Sigmoid colon (tissue), 7 donors: ENCODE measurements around the gene CARD10. TPM values are rescaled to one million over a fixed set of nuclear protein-coding genes. Genes with fewer than 3 reads are reported as not detected.

Source experiments
- DNase-seq: peaks from one replicate; pipeline ENCODE4 v3.0.0-alpha.2; 2019
- H3K27ac ChIP-seq, 4 donors: fragments of 200-600 bp; sonication (generic); one replicate each; pipeline ENCODE4 v1.5.1; 2016 to 2019; ENCODE audit warnings: mild to moderate bottlenecking in 1 of 4
- H3K27me3 ChIP-seq, 3 donors: fragments of 200-600 bp; sonication (generic); one replicate each; pipeline ENCODE4 v1.5.1; 2019; ENCODE audit warnings: mild to moderate bottlenecking in 1 of 3
- H3K36me3 ChIP-seq, 4 donors: fragments of 200-600 bp; sonication (generic); one replicate each; pipeline ENCODE4 v1.5.1; 2016 to 2019
- H3K4me1 ChIP-seq, 4 donors: fragments of 200-600 bp; sonication (generic); one replicate each; pipeline ENCODE4 v1.5.1; 2017 to 2019
- H3K4me3 ChIP-seq, 4 donors: fragments of 200-600 bp; sonication (generic); one replicate each; pipeline ENCODE4 v1.5.1; 2017 to 2019; ENCODE audit warnings: mild to moderate bottlenecking in 2 of 4, moderate library complexity in 1 of 4
- H3K9me3 ChIP-seq, 4 donors: fragments of 200-600 bp in 3 of 4; sonication (generic) in 3 of 4; one replicate each; pipeline versions ENCODE4 v1.5.1 to v1.6.1; 2013 to 2019
- CTCF ChIP-seq, 4 experiments: fragments of 450-650 bp in 3 of 4; fragments of 200-600 bp in 1 of 4; IDR thresholded peaks; one replicate each; pipeline ENCODE4 v1.5.1; 2016 to 2019; ENCODE audit warnings: antibody characterized with exemption in 4 of 4, mild to moderate bottlenecking in 3 of 4, moderate library complexity in 2 of 4
- EP300 ChIP-seq, 4 donors: sonication (generic); formaldehyde crosslinking; IDR thresholded peaks; one replicate each; pipeline ENCODE4 v1.6.1; 2017; ENCODE audit warnings: antibody characterized with exemption in 4 of 4
- POLR2A ChIP-seq, 2 donors: fragments of 450-650 bp; IDR thresholded peaks; one replicate each; pipeline ENCODE4 v1.6.1; 2016; ENCODE audit warnings: antibody characterized with exemption in 2 of 2, mild to moderate bottlenecking in 2 of 2, moderate library complexity in 2 of 2
- POLR2AphosphoS5 ChIP-seq, 4 donors: sonication (generic); formaldehyde crosslinking; IDR thresholded peaks; one replicate each; pipeline ENCODE4 v1.6.1; 2017; ENCODE audit warnings: antibody characterized with exemption in 4 of 4
- WGBS, 2 donors: extraction: QIAGEN DNeasy Blood & Tissue Kit; methylation state at CpG; one replicate each; pipeline ENCODE4 v1.1.7; 2013; 5-methylcytosine and 5-hydroxymethylcytosine counted together
- intact Hi-C: fragments of 100-400 bp; cut with DNase I; formaldehyde crosslinking; loops from one replicate; pipeline ENCODE4 v1.15.1; 2023
- polyA plus RNA-seq, 3 donors: library from polyadenylated mRNA; stranded (reverse); fragments of 200-250 nt; gene quantifications; one replicate each; pipeline ENCODE4 v1.2.3, GENCODE V29; 2013
- total RNA-seq, 4 donors: library from RNA; depleted of rRNA; stranded (reverse); fragments of >200 nt; gene quantifications; one replicate each; pipeline ENCODE4 v1.1.0, GENCODE V29; 2016
- donor health status: healthy with polysubstance abuse.
- donor health status: Bipolar disorder and iron deficiency.
- donor health status: healthy.

CARD10 gene
- total and polyA plus RNA-seq, 7 donors, result 2.8 to 41.0 (median 8.6) TPM

GRCh38 chr22:37453696-37454095, 65.5 kb downstream of the CARD10 start:
- Histone ChIP-seq H3K27ac (no peak overlapping the region), H3K4me1 (no peaks in the 10 kb centered on the region), H3K4me3 (no peak overlapping the region), H3K9me3 (peaks cover 0 to 6% (median 0%) of the 10 kb centered on the region in 4 donors), H3K27me3 (peaks cover 23 to 84% (median 46%) of the 10 kb centered on the region in 3 donors), H3K36me3 (no peaks in the 10 kb centered on the region)
- TF ChIP-seq POLR2A (IDR thresholded peaks at IDR 0.05) (no peak), EP300 (IDR thresholded peaks at IDR 0.05) (no peak)
- WGBS, 2 donors, result 95 to 96% methylated on average over 7 of the region's 7 CpGs
- no peak for DNase-seq
- intact Hi-C loops, result no loop called here

- DNase-seq, result no peak
- intact Hi-C loops, result no loop called here
- no peak for TF ChIP-seq POLR2AphosphoS5 (IDR thresholded peaks at IDR 0.05)
- TF ChIP-seq POLR2A (IDR thresholded peaks at IDR 0.05), result no peak
- TF ChIP-seq EP300 (IDR thresholded peaks at IDR 0.05), result no peak
- TF ChIP-seq CTCF (IDR thresholded peaks at IDR 0.05), result no peak
- WGBS, 2 donors, result 46 to 60% methylated on average over 1 of the region's 1 CpG
- no peaks in the 10 kb centered on the region for H3K36me3 ChIP-seq
- H3K4me3 ChIP-seq, result no peak overlapping the region
- H3K9me3 ChIP-seq, result peaks cover 0 to 6% (median 0%) of the 10 kb centered on the region in 4 donors
- peaks cover 13 to 82% (median 43%) of the 10 kb centered on the region in 3 donors for H3K27me3 ChIP-seq
- no peaks in the 10 kb centered on the region for H3K4me1 ChIP-seq
- no peak overlapping the region for H3K27ac ChIP-seq
Measured at GRCh38 chr22:37451218-37451617, 68.0 kb downstream of the CARD10 start.

GRCh38 chr22:37449331-37450001, 69.7 kb downstream of the CARD10 start:
- Histone ChIP-seq H3K36me3 (no peaks in the 10 kb centered on the region), H3K4me1 (no peaks in the 10 kb centered on the region), H3K27ac (no peak overlapping the region), H3K27me3 (peaks cover 13 to 69% (median 37%) of the 10 kb centered on the region in 3 donors), H3K9me3 (peaks cover 0 to 6% (median 0%) of the 10 kb centered on the region in 4 donors), H3K4me3 (no peak overlapping the region)
- WGBS, 2 donors, result 53 to 73% methylated on average over 15 of the region's 15 CpGs
- no peak for TF ChIP-seq POLR2A (IDR thresholded peaks at IDR 0.05)
- no peak for TF ChIP-seq POLR2AphosphoS5 (IDR thresholded peaks at IDR 0.05)
- TF ChIP-seq EP300 (IDR thresholded peaks at IDR 0.05), result no peak
- no peak for TF ChIP-seq CTCF (IDR thresholded peaks at IDR 0.05)
- no peak for DNase-seq
- intact Hi-C loops, result no loop called here

- Histone ChIP-seq H3K27ac (no peak overlapping the region), H3K27me3 (peaks cover 13 to 61% (median 37%) of the 10 kb centered on the region in 3 donors), H3K4me3 (no peak overlapping the region), H3K9me3 (peaks cover 0 to 6% (median 0%) of the 10 kb centered on the region in 4 donors), H3K4me1 (no peaks in the 10 kb centered on the region), H3K36me3 (no peaks in the 10 kb centered on the region)
- intact Hi-C loops, result no loop called here
- TF ChIP-seq EP300 (IDR thresholded peaks at IDR 0.05) (no peak), POLR2A (IDR thresholded peaks at IDR 0.05) (no peak), POLR2AphosphoS5 (IDR thresholded peaks at IDR 0.05) (no peak), CTCF (IDR thresholded peaks at IDR 0.05) (no peak)
- 19 to 74% methylated on average over 18 of the region's 18 CpGs for WGBS, 2 donors
- DNase-seq, result no peak
Measured at GRCh38 chr22:37448516-37449127, 70.6 kb downstream of the CARD10 start.

GRCh38 chr22:37445501-37445900, 73.7 kb downstream of the CARD10 start:
- intact Hi-C loops, result no loop called here
- H3K27ac ChIP-seq, result no peak overlapping the region
- no peaks in the 10 kb centered on the region for H3K36me3 ChIP-seq
- 51 to 84% methylated on average over 9 of the region's 9 CpGs for WGBS, 2 donors
- H3K4me1 ChIP-seq, result no peaks in the 10 kb centered on the region
- no peaks in the 10 kb centered on the region for H3K9me3 ChIP-seq
- no peak overlapping the region for H3K4me3 ChIP-seq
- TF ChIP-seq EP300 (IDR thresholded peaks at IDR 0.05) (no peak), CTCF (IDR thresholded peaks at IDR 0.05) (no peak), POLR2AphosphoS5 (IDR thresholded peaks at IDR 0.05) (no peak), POLR2A (IDR thresholded peaks at IDR 0.05) (no peak)
- DNase-seq, result no peak
- peaks cover 11 to 44% (median 32%) of the 10 kb centered on the region in 3 donors for H3K27me3 ChIP-seq
